ENCODE data around the gene TCHHL1. TPM values are rescaled to one million over a fixed set of nuclear protein-coding genes. Genes with fewer than 3 reads are reported as not detected.

The TCHHL1 gene
- total and polyA plus RNA-seq, 2 of the 13 experiments (the other 11 are each of a cell fraction or from before 2014, with no cell fraction given): not detected

DNA sequence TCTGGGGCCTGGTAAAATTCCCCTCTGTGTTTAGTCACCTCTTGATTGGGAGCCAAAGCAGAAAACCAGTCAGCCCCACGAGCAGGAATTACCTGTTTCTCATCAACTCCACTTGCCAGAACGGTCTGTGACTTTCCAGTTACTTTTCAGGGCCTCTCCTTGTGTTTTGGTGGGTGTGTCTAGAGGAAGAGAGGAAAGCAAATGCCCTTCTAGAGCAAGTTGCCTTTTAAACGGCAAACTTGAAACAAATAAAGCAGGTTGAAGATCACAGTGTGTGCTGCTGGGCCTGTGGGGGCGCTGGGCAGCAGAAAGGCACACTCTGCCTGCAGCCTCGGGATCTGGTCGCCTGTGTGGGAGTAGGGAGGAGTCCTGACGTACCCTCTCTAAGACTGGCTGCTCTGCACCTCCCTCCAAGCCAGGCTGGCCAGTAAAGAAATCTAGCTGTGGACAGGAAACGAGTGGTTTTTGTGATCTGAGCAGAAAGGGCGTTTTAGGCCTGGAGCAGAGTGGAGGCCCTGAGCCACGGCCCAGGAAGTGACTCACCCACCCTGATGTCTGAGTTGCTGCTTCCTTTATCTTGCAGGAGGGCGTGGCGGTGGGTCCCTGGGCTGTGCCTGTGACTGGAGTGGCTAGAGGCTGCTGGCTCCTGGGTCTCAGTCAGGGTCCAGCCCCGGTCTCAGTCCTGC lies 41.0 kb downstream of the TCHHL1 start (continued):
- TF ChIP-seq ZNF841 (CRISPR knock-in tag; IDR thresholded peaks at IDR 0.05; ENCODE audit: borderline replicate concordance) (no peak), IKZF4 (CRISPR knock-in tag; IDR thresholded peaks at IDR 0.05; ENCODE audit: borderline replicate concordance, low read depth, not compliant biosample characterization) (no peak), ZNF775 (CRISPR knock-in tag; IDR thresholded peaks at IDR 0.05; ENCODE audit: borderline replicate concordance) (no peak), ZC3H13 (CRISPR knock-in tag; IDR thresholded peaks at IDR 0.05) (no peak), SKI (IDR thresholded peaks at IDR 0.05; ENCODE audit: partially characterized antibody) (no peak), SNRNP70 (IDR thresholded peaks at IDR 0.05; ENCODE audit: low read depth, low read length) (no peak), NFIC (IDR thresholded peaks at IDR 0.05; ENCODE audit: low read length) (no peak), YEATS4 (CRISPR knock-in tag; IDR thresholded peaks at IDR 0.05; ENCODE audit: borderline replicate concordance) (peak; percentile 57; the same call in 1 of the 2 replicates), AKAP8 (CRISPR knock-in tag; IDR thresholded peaks at IDR 0.05) (no peak), HOXD1 (CRISPR knock-in tag; IDR thresholded peaks at IDR 0.05) (no peak), SRY (CRISPR knock-in tag; IDR thresholded peaks at IDR 0.05) (no peak)
- TF ChIP-seq, protein P1, sequence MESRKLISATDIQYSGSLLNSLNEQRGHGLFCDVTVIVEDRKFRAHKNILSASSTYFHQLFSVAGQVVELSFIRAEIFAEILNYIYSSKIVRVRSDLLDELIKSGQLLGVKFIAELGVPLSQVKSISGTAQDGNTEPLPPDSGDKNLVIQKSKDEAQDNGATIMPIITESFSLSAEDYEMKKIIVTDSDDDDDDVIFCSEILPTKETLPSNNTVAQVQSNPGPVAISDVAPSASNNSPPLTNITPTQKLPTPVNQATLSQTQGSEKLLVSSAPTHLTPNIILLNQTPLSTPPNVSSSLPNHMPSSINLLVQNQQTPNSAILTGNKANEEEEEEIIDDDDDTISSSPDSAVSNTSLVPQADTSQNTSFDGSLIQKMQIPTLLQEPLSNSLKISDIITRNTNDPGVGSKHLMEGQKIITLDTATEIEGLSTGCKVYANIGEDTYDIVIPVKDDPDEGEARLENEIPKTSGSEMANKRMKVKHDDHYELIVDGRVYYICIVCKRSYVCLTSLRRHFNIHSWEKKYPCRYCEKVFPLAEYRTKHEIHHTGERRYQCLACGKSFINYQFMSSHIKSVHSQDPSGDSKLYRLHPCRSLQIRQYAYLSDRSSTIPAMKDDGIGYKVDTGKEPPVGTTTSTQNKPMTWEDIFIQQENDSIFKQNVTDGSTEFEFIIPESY (CRISPR knock-in tag; IDR thresholded peaks at IDR 0.05): no peak
- TF ChIP-seq, protein P2, sequence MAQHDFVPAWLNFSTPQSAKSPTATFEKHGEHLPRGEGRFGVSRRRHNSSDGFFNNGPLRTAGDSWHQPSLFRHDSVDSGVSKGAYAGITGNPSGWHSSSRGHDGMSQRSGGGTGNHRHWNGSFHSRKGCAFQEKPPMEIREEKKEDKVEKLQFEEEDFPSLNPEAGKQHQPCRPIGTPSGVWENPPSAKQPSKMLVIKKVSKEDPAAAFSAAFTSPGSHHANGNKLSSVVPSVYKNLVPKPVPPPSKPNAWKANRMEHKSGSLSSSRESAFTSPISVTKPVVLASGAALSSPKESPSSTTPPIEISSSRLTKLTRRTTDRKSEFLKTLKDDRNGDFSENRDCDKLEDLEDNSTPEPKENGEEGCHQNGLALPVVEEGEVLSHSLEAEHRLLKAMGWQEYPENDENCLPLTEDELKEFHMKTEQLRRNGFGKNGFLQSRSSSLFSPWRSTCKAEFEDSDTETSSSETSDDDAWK (CRISPR knock-in tag; IDR thresholded peaks at IDR 0.05): no peak
- TF ChIP-seq, protein P3, sequence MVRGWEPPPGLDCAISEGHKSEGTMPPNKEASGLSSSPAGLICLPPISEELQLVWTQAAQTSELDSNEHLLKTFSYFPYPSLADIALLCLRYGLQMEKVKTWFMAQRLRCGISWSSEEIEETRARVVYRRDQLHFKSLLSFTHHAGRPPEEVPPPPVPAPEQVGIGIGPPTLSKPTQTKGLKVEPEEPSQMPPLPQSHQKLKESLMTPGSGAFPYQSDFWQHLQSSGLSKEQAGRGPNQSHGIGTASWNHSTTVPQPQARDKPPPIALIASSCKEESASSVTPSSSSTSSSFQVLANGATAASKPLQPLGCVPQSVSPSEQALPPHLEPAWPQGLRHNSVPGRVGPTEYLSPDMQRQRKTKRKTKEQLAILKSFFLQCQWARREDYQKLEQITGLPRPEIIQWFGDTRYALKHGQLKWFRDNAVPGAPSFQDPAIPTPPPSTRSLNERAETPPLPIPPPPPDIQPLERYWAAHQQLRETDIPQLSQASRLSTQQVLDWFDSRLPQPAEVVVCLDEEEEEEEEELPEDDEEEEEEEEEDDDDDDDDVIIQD (CRISPR knock-in tag; IDR thresholded peaks at IDR 0.05; ENCODE audit: low read depth): no peak; the same call in none of the 2 replicates
- TF ChIP-seq, protein P4, sequence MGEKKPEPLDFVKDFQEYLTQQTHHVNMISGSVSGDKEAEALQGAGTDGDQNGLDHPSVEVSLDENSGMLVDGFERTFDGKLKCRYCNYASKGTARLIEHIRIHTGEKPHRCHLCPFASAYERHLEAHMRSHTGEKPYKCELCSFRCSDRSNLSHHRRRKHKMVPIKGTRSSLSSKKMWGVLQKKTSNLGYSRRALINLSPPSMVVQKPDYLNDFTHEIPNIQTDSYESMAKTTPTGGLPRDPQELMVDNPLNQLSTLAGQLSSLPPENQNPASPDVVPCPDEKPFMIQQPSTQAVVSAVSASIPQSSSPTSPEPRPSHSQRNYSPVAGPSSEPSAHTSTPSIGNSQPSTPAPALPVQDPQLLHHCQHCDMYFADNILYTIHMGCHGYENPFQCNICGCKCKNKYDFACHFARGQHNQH (CRISPR knock-in tag; IDR thresholded peaks at IDR 0.05): no peak; the same call in 1 of the 2 replicates
- TF ChIP-seq, protein P5, sequence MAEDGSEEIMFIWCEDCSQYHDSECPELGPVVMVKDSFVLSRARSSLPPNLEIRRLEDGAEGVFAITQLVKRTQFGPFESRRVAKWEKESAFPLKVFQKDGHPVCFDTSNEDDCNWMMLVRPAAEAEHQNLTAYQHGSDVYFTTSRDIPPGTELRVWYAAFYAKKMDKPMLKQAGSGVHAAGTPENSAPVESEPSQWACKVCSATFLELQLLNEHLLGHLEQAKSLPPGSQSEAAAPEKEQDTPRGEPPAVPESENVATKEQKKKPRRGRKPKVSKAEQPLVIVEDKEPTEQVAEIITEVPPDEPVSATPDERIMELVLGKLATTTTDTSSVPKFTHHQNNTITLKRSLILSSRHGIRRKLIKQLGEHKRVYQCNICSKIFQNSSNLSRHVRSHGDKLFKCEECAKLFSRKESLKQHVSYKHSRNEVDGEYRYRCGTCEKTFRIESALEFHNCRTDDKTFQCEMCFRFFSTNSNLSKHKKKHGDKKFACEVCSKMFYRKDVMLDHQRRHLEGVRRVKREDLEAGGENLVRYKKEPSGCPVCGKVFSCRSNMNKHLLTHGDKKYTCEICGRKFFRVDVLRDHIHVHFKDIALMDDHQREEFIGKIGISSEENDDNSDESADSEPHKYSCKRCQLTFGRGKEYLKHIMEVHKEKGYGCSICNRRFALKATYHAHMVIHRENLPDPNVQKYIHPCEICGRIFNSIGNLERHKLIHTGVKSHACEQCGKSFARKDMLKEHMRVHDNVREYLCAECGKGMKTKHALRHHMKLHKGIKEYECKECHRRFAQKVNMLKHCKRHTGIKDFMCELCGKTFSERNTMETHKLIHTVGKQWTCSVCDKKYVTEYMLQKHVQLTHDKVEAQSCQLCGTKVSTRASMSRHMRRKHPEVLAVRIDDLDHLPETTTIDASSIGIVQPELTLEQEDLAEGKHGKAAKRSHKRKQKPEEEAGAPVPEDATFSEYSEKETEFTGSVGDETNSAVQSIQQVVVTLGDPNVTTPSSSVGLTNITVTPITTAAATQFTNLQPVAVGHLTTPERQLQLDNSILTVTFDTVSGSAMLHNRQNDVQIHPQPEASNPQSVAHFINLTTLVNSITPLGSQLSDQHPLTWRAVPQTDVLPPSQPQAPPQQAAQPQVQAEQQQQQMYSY (CRISPR knock-in tag; IDR thresholded peaks at IDR 0.05): no peak

Measured in HepG2 (cell line).